K562 (cell line): ENCODE results near the gene MDC1. TPM values are rescaled to one million over a fixed set of nuclear protein-coding genes. Genes with fewer than 3 reads are reported as not detected.

Experiments
- ATAC-seq: fragments of 200-7000 bp; cut with Tn5 transposase; 3 replicates; pipeline ENCODE4 v1.9.1; 2020; ENCODE audit warnings: moderate library complexity
- BruUV-seq: library from RNA; stranded (reverse); fragments of 400-500 nt; replicated peaks from 2 replicates; lab custom pipeline; 2021; lab: Mats Ljungman, UMichigan
- CTCF ChIA-PET: fragments of 300-600 bp; formaldehyde crosslinking; extraction: SDS; loops from one replicate; lab custom pipeline; 2021; ENCODE audit warnings: low intra/inter-chr PET ratio; lab: Yijun Ruan, JAX
- POLR2A ChIA-PET: fragments of 300-600, 350-650 bp; sonication (Branson Sonifier 250); formaldehyde crosslinking; extraction: SDS; loops from one replicate; lab custom pipeline; 2021; ENCODE audit warnings: antibody characterized with exemption, inconsistent platforms; lab: Yijun Ruan, JAX
- DNase-seq, 4 experiments: peaks; one replicate each; pipeline versions ENCODE4 v3.0.0 to v3.0.0-alpha.2; 2011 to 2018; ENCODE audit warnings: low spot score in 3 of 4, mixed read lengths in 3 of 4; ENCODE audit errors: extremely low read depth in 1 of 4
- FAIRE-seq: peaks from 2 replicates; lab custom pipeline; 2011; peaks lifted over from hg19 to GRCh38; lab: Jason Lieb, UNC
- H2AFZ ChIP-seq: 2 replicates; pipeline ENCODE4 v1.6.0; 2011; ENCODE audit warnings: low read depth, low read length, control low read depth, inconsistent platforms
- H3K27ac ChIP-seq: fragments of 200-600 bp; 3 replicates; pipeline ENCODE4 v1.8.0; 2011; ENCODE audit warnings: low read depth, mild to moderate bottlenecking, control low read depth, inconsistent platforms, low read length, moderate library complexity, mixed read lengths; ENCODE audit errors: extremely low read depth
- H3K27me3 ChIP-seq, 2 experiments: fragments of 300-600 bp in 1 of 2; 2 replicates in 1 of 2; 3 replicates in 1 of 2; pipeline versions ENCODE4 v1.6.0 to v1.8.0; 2011; ENCODE audit warnings: inconsistent platforms in 2 of 2, low read length in 2 of 2, mild to moderate bottlenecking in 1 of 2, mixed read lengths in 1 of 2, moderate library complexity in 1 of 2; ENCODE audit not compliant: control insufficient read depth in 2 of 2, insufficient read depth in 2 of 2
- H3K36me3 ChIP-seq: fragments of 300-600 bp; 3 replicates; pipeline ENCODE4 v1.8.0; 2011; ENCODE audit warnings: mild to moderate bottlenecking, low read length, inconsistent platforms; ENCODE audit not compliant: control insufficient read depth, insufficient read depth
- H3K4me1 ChIP-seq, 2 experiments: fragments of 200-600 bp in 1 of 2; replicated peaks in 1 of 2; 2 replicates in 1 of 2; 3 replicates in 1 of 2; pipeline versions ENCODE4 v1.5.1 to v1.8.0; 2011; ENCODE audit warnings: inconsistent platforms in 2 of 2, low read length in 2 of 2, mild to moderate bottlenecking in 1 of 2, mixed read lengths in 1 of 2, moderate library complexity in 1 of 2; ENCODE audit not compliant: control insufficient read depth in 2 of 2, insufficient read depth in 2 of 2
- H3K4me2 ChIP-seq: 2 replicates; pipeline ENCODE4 v1.6.1; 2011; ENCODE audit warnings: low read length, control low read depth, inconsistent platforms, mixed read lengths; ENCODE audit not compliant: insufficient read depth
- H3K4me3 ChIP-seq: fragments of 200-600 bp; sonication (generic), shearing (Covaris generic); 2 replicates; pipeline ENCODE4 v1.5.1; 2016; ENCODE audit warnings: control low read depth, inconsistent platforms
- H3K79me2 ChIP-seq: fragments of 200-600 bp; 3 replicates; pipeline ENCODE4 v1.8.0; 2011; ENCODE audit warnings: low read length, inconsistent platforms; ENCODE audit not compliant: control insufficient read depth, insufficient read depth
- H3K9ac ChIP-seq, 2 experiments: 2 replicates each; pipeline versions ENCODE4 v1.6.0 to v1.6.1; 2011; ENCODE audit warnings: low read depth in 2 of 2, low read length in 2 of 2, control low read depth in 1 of 2, inconsistent platforms in 1 of 2, mild to moderate bottlenecking in 1 of 2, mixed read lengths in 1 of 2; ENCODE audit not compliant: insufficient read depth in 1 of 2
- H3K9me1 ChIP-seq: one replicate; pipeline ENCODE4 v1.6.0; 2011; ENCODE audit warnings: inconsistent platforms, mild to moderate bottlenecking, low read length, moderate library complexity; ENCODE audit not compliant: control insufficient read depth, insufficient read depth
- H3K9me3 ChIP-seq: replicated peaks from 2 replicates; pipeline ENCODE4 v1.5.1; 2011; ENCODE audit warnings: low read depth, low read length, inconsistent platforms; ENCODE audit not compliant: control insufficient read depth, insufficient read depth
- H4K20me1 ChIP-seq: replicated peaks from 2 replicates; pipeline ENCODE4 v1.6.1; 2011; ENCODE audit warnings: low read length, inconsistent platforms, mixed read lengths; ENCODE audit not compliant: control insufficient read depth, insufficient read depth
- BRF2 ChIP-seq: IDR thresholded peaks from 3 replicates; pipeline ENCODE4 v1.6.1; 2011; ENCODE audit warnings: borderline replicate concordance, mild to moderate bottlenecking; ENCODE audit not compliant: insufficient read length, insufficient read depth
- CTBP1 ChIP-seq: fragments of 450-650 bp; IDR thresholded peaks from 2 replicates; pipeline ENCODE4 v1.6.1; 2016; ENCODE audit warnings: borderline replicate concordance
- ETV6 ChIP-seq, 3 experiments: fragments of 150-350 bp in 1 of 3; sonication (generic) in 1 of 3; formaldehyde crosslinking in 1 of 3; IDR thresholded peaks; 2 replicates each; pipeline versions ENCODE4 v1.6.1 to v1.8.0; 2014 to 2022; ENCODE audit warnings: borderline replicate concordance in 2 of 3, low read depth in 2 of 3, antibody characterized with exemption in 1 of 3, low read length in 1 of 3, mild to moderate bottlenecking in 1 of 3, missing genetic modification reagents in 1 of 3
- GTF2E2 ChIP-seq: fragments of 200-800 bp; sonication (Bioruptor generic); IDR thresholded peaks from 2 replicates; pipeline ENCODE4 v1.6.1; 2016; ENCODE audit warnings: missing genetic modification characterization, missing compliant biosample characterization
- HES1 ChIP-seq: fragments of 450-650 bp; IDR thresholded peaks from 2 replicates; pipeline ENCODE4 v1.6.1; 2016; ENCODE audit warnings: low read depth, mild to moderate bottlenecking, moderate library complexity
- JUN ChIP-seq, 2 experiments: sonication (generic) in 1 of 2; formaldehyde crosslinking in 1 of 2; IDR thresholded peaks; 2 replicates each; pipeline versions ENCODE4 v1.6.1 to v1.8.0; 2012 to 2022; ENCODE audit warnings: borderline replicate concordance in 2 of 2, mild to moderate bottlenecking in 2 of 2, improper control_type of control experiment in 1 of 2, low read depth in 1 of 2, low read length in 1 of 2, missing genetic modification reagents in 1 of 2
- MTA3 ChIP-seq: fragments of 450-650 bp; formaldehyde crosslinking; IDR thresholded peaks from 2 replicates; pipeline ENCODE4 v1.6.1; 2017; ENCODE audit warnings: mild to moderate bottlenecking, borderline replicate concordance
- RAD21 ChIP-seq, 2 experiments: fragments of 250-450 bp in 1 of 2; fragments of 450-650 bp in 1 of 2; sonication (Bioruptor Pico) in 1 of 2; formaldehyde crosslinking in 1 of 2; IDR thresholded peaks in 1 of 2; conservative IDR thresholded peaks in 1 of 2; 2 replicates each; pipeline versions ENCODE4 v1.4.0 to v1.8.0; 2020 to 2022; ENCODE audit warnings: mild to moderate bottlenecking in 2 of 2, moderate library complexity in 1 of 2
- SNAPC5 ChIP-seq: fragments of 250-450 bp; sonication (Bioruptor Pico); IDR thresholded peaks from 2 replicates; pipeline ENCODE4 v1.8.0; 2021; ENCODE audit warnings: moderate library complexity, mild to moderate bottlenecking, inconsistent platforms
- TSHZ1 ChIP-seq: fragments of 250-450 bp; sonication (Bioruptor Pico); IDR thresholded peaks from 2 replicates; pipeline ENCODE4 v1.4.0; 2020; ENCODE audit warnings: mild to moderate bottlenecking, moderate library complexity
- ZNF263 ChIP-seq: sonication (generic); formaldehyde crosslinking; IDR thresholded peaks from 2 replicates; pipeline ENCODE4 v1.8.0; 2022; ENCODE audit warnings: mild to moderate bottlenecking, missing genetic modification reagents, borderline replicate concordance
- WGBS: fragments of 100-300 bp; shearing (Covaris generic); methylation state at CpG from one replicate; pipeline ENCODE4 v1.1.6; 2016; ENCODE audit warnings: low coverage, mixed read lengths; ENCODE audit not compliant: insufficient coverage; ENCODE audit errors: missing lambda C conversion rate; 5-methylcytosine and 5-hydroxymethylcytosine counted together
- in situ Hi-C: fragments of 300-500 bp; cut with MboI; formaldehyde crosslinking; loops from 4 replicates; pipeline ENCODE4 v1.15.0; 2018; ENCODE audit warnings: inconsistent platforms, mixed read lengths
- intact Hi-C: fragments of 100-400 bp; cut with micrococcal nuclease; formaldehyde crosslinking; loops from 2 replicates; pipeline ENCODE4 v1.14.2; 2022
- polyA plus RNA-seq, 8 experiments: library from polyadenylated mRNA; depleted of rRNA in 4 of 8; stranded (reverse) in 5 of 8; unstranded in 3 of 8; fragments of >200 nt; fragmentation: Nextera tagmentation in 2 of 8; fragmentation: Illumina TruSeq in 1 of 8; extraction: Ambion mirVana in 2 of 8; extraction: Trizol in 1 of 8; gene quantifications; 2 replicates each; pipeline versions ENCODE4 v1.2.1 to v1.2.3, GENCODE V29; 2011 to 2014; ENCODE audit warnings: inconsistent platforms in 1 of 8, missing spikeins in 1 of 8
- total RNA-seq, 7 experiments: library from RNA; depleted of rRNA in 6 of 7; stranded (reverse); fragments of >200 nt in 6 of 7; fragmentation: Illumina TruSeq in 2 of 7; extraction: Trizol in 2 of 7; gene quantifications; 2 replicates each; pipeline versions ENCODE4 v1.2.1 to v1.2.3, GENCODE V29; 2011 to 2021; ENCODE audit warnings: low replicate concordance in 1 of 7

The MDC1 gene
- total and polyA plus RNA-seq, 9 of the 15 experiments (the other 6 are each of a cell fraction or from before 2014, with no cell fraction given), result 8.2 to 114 (median 20.0) TPM

GRCh38 chr6:30721198-30722024 is 4.3 kb upstream of the MDC1 start (continued):
- TF ChIP-seq BRF2 (no peak), CTBP1 (peak; percentile 77), RAD21 (CRISPR knock-in tag; conservative IDR thresholded peaks at IDR 0.05 in 1 of 2, IDR thresholded peaks at IDR 0.05 in 1 of 2) (no peak), ETV6 (IDR thresholded peaks at IDR 0.05; ENCODE audit: borderline replicate concordance in 1 of 2, low read depth in 2 of 2, low read length in 1 of 2) (no peak), ETV6 (CRISPR knock-in tag; IDR thresholded peaks at IDR 0.05; ENCODE audit: borderline replicate concordance) (no peak)

GRCh38 chr6:30720738-30721197 is 3.7 kb upstream of the MDC1 start:
- Histone ChIP-seq H3K27me3 (no peaks in the 10 kb centered on the region), H3K27ac (peak overlapping the region; percentile 91), H3K9me1 (peaks cover 1% of the 10 kb centered on the region), H3K4me3 (peak overlapping the region; percentile 89), H3K36me3 (peaks cover 44% of the 10 kb centered on the region), H2AFZ (no peak overlapping the region), H4K20me1 (peaks cover 41% of the 10 kb centered on the region), H3K9me3 (no peaks in the 10 kb centered on the region), H3K9ac (peak overlapping the region; percentile 96), H3K79me2 (peaks cover 91% of the 10 kb centered on the region), H3K4me2 (peak overlapping the region; percentile 86), H3K4me1 (peaks cover 21 to 25% of the 10 kb centered on the region in 2 experiments)
- ChIA-PET CTCF (interaction anchor here (0.7 to 5.0 kb wide), 2 partner anchors 35 to 41 kb away, joined by 6 to 92 read pairs; partner anchors contain the start of gene PPP1R18), POLR2A (interaction anchor here (0.6 to 27.1 kb wide), 9 partner anchors 9 to 345 kb away, joined by 3 to 524 read pairs (median 5); partner anchors contain the start of gene NRM)
- ATAC-seq (peak; percentile 31), FAIRE-seq (no peak), DNase-seq (peak; percentile 57 to 89 (median 70))
- in situ Hi-C loops (loop anchor here (5.0 to 10.0 kb wide), 2 partner anchors 46 to 238 kb away; partner anchors contain the start of gene DHX16), intact Hi-C loops (loop anchor here (1.0 to 2.0 kb wide), 3 partner anchors 22 to 156 kb away; partner anchors contain the start of genes FLOT1 and PPP1R18)
- WGBS, result under 1% methylated on average over 29 of the region's 29 CpGs
- no TSS peak for BruUV-seq
- TF ChIP-seq TSHZ1 (no peak), JUN (IDR thresholded peaks at IDR 0.05; ENCODE audit: borderline replicate concordance, low read depth, low read length) (no peak), JUN (CRISPR knock-in tag; IDR thresholded peaks at IDR 0.05; ENCODE audit: borderline replicate concordance) (no peak), ZNF263 (no peak), GTF2E2 (no peak; the same call in none of the 2 replicates), SNAPC5 (CRISPR knock-in tag) (no peak), MTA3 (no peak), HES1 (no peak)
